Left lobe of liver (tissue), 2 donors: ENCODE data around the gene URB1. TPM values are rescaled to one million over a fixed set of nuclear protein-coding genes. Genes with fewer than 3 reads are reported as not detected.
"Not testable (repeated sequence)": the region's sequence is repeated elsewhere in the genome, so short reads cannot be mapped to it uniquely, and the experiment has no call there.

ENCODE experiments used
- ATAC-seq: fragments of 200-7000 bp; cut with Tn5 transposase; one replicate; pipeline ENCODE4 v1.9.1; 2020; ENCODE audit warnings: mild to moderate bottlenecking, moderate library complexity
- DNase-seq: peaks from one replicate; pipeline ENCODE4 v3.0.0-alpha.2; 2020; ENCODE audit warnings: low spot score
- total RNA-seq: library from RNA; stranded (reverse); gene quantifications from one replicate; pipeline ENCODE4 v1.2.1, GENCODE V29; 2021
- donor health status: DM: no; HTN: no; CAD: no; lungs with moderate emphysema.
- donor health status: DM: no; HTN: yes; CAD: no.

Gene URB1
- total RNA-seq, 1 donor from 2014 or later = 9.2 TPM

- ATAC-seq (no peak), DNase-seq (no peak)
Observed at GRCh38 chr21:32372755-32373154, 20.1 kb downstream of the URB1 start.

GRCh38 chr21:32371913-32372314 lies 20.9 kb downstream of the URB1 start:
- ATAC-seq = no peak
- no peak for DNase-seq

DNA sequence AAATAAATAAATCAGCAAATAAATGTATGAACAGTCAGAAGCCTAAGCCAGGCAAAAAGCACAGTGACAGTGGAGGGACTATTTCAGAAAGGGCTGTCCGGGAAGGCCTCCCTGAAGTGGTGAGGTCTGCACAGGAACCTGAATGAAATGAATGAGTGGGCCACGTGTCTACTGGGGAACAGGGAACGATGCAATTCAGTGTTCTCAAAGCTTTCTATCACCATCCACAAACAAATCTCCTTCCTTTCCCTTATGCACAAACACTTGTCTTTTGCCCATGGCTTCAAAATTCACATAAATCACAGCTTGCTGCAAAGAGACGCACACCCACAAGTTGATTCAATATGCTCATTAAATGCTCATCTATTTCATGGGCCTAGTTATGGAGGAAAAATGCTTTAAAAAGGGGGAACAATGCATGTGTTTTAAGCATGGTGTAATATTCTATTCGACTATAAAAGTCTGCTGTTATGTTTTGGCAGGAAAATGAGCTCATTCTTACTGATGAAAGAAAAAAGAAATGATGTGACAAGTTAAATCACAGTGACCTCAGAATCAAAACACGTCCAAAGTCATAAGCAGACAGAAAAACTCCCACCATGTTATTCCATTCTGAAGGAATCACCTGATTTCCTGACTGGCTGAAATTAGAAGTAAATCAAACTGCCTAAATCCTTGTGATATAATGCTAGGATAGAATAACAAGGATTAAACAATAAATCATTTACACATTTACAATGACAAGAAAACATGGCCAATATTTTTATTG lies 21.6 kb downstream of the URB1 start:
- DNase-seq = no peak
- ATAC-seq = no peak

DNA sequence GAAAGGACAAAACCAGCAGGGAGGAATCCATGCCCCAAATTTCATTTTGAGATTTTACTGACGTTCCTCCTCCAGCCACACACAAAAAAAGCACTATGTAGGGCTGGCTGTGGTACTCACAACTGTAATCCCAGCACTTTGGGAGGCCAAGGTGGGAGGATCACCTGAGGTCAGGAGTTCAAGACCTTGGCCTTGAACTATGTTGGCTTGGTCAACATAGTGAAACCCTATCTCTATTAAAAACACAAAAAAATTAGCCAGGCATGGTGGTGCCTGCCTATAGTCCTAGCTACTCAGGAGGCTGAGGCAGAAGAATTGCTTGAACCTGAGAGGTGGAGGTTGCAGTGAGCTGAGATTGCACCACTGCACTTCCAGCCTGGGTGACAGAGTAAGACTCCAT lies 23.9 kb downstream of the URB1 start:
- not testable (repeated sequence) for DNase-seq, ATAC-seq

DNA sequence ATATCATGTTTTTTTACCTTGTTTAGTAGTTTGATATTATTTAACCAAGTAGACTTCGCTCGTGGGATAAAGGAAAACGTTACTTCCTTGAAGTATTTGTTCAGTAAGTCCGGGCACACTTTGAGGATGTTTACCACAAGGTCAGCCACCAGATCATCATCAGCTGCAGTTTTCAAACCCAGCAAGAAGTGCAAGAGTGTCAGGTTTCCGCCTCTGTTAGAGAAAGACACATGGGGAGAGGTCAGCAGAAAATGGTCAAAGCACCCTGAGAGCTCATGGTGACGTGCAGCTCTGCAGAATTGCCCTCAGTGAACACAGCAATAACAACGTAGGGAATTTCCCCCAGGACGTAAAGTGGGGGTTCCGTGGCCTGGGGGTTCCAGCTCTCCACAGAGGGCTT lies 24.4 kb downstream of the URB1 start:
- no peak for DNase-seq
- ATAC-seq = no peak

GRCh38 chr21:32367158-32367557 lies 25.7 kb downstream of the URB1 start:
- no peak for ATAC-seq
- no peak for DNase-seq

GRCh38 chr21:32366191-32366590 lies 26.6 kb downstream of the URB1 start:
- DNase-seq = no peak
- ATAC-seq = no peak

GRCh38 chr21:32364796-32365195 lies 28.0 kb downstream of the URB1 start:
- no peak for ATAC-seq
- DNase-seq = no peak

DNA sequence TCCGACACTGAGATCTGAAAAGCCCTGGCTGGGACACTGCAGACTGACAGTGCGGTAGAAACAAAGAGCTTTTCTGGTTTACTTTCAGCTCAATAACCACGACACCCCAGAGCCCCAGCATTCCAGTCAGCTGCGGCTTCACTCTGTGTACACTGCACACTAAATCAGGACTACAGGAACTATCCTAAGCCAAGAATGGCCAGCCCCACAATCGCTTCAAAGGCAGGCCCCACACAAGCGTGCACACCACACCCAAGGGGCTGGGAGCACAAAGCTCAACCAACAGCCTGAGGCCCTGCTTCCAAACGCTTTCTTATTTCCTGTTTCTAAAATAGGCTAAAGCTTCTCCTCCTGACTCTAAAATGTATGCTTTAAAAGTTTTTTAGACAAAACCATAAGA lies 28.4 kb downstream of the URB1 start:
- no peak for ATAC-seq
- no peak for DNase-seq

DNA sequence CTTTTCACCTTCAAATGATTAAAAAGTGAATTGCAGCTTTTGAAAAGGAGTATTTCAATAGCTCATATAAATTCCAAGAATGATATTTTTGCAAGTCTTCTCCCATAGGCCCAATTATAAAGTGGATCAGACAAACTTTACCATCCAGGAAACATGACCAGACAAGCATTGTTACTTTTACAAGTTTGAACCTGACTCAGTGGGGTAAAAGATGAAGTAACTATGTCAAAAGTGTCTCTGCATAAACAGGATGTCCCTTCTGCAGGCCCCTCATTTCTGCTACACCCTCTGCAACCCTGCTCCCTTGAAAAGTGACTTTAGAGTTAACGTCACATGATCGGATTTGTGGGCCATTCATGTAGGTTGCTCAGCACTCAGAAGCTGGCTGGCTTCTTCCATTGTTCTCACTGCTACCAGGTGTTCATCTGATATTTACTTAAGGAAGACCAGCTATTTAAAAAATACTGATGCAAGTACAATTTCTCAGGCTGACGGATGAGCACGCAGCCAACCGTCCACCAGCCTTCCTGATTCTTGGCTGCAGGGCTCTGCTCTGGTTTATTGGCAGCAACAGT lies 32.3 kb downstream of the URB1 start:
- DNase-seq = no peak
- no peak for ATAC-seq

- peak; percentile 80 for ATAC-seq
- DNase-seq = no peak
Observed at GRCh38 chr21:32359719-32360260, 33.0 kb downstream of the URB1 start.

- ATAC-seq = no peak
- no peak for DNase-seq
Observed at GRCh38 chr21:32356874-32357395, 35.9 kb downstream of the URB1 start.

- ATAC-seq = no peak
- no peak for DNase-seq
Observed at GRCh38 chr21:32353002-32353711, 39.7 kb downstream of the URB1 start.

DNA sequence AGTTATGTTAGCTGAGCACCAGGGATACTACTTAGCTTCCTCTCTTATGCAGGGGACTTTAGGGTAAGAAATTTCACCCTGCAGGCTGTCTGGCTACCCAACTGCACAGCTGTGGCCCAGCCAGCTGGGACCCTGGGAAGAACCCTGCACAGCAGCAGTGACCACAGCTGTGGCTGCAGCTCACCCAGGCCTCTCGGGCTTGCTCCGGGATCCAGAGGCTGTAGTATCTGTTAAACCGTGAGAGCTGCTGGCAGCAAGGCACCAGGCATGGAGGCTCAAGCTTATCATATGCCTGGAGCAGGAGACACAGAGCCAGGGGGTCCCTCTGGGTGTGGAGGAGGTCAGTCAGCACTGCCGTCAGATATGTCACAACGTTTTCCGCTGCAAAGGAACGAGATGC lies 40.3 kb downstream of the URB1 start:
- DNase-seq = no peak

DNA sequence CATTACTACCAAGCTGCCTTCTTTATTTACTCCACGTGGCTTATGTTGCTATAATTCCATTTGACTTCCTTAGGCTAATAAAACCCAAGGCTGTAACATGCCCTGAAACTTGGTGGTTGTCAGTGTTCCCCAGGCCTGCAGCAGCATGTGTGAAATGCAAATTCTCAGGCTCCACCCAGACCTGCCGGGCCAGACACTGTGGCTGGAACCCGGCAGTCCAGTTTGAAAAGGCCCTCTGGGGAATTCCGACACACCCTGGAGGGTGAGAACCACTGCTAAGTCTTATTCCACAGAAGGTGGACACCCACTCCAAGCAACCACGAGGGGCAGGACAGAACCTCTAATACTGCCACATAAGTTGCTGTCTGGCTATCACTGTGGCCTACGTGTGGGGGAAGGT lies 41.4 kb downstream of the URB1 start:
- no peak for ATAC-seq

More for the DNA sequence above, 40.3 kb downstream of the URB1 start:
- no peak for ATAC-seq

GRCh38 chr21:32350981-32351380 lies 41.8 kb downstream of the URB1 start:
- no peak for DNase-seq
- no peak for ATAC-seq

More for the DNA sequence above, 41.4 kb downstream of the URB1 start:
- no peak for DNase-seq

- DNase-seq (no peak), ATAC-seq (no peak)
Observed at GRCh38 chr21:32350211-32350980, 42.4 kb downstream of the URB1 start.

DNA sequence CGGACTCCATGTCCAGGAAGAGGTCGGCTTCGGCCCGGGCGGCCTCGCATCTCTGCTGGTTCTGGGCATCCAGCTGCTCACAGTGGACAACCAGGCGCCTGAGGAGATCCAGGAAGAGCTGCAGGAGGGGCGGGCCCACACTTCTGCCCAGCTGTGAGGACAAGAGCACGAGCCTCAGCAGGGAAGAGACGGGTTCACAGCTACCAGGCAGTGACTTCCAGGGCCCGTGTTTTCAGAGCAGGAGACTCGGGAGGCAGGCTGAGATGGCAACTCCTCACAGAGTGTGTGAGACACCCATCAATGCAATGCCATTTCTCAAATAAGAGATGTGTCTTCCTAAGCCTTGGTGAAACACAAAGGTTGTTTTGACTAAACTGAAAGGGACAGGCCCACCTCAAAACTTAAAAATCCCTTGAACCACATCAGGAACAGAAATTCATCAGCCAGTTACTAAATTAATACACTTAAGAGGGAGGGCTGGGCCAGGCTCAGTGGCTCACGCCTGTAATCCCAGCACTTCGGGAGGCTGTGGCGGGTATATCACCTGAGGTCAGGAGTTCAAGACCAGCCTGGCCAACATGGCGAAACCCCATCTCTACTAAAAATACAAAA lies 43.4 kb downstream of the URB1 start:
- ATAC-seq (no peak), DNase-seq (peak; percentile 4)

GRCh38 chr21:32348604-32349332 lies 44.0 kb downstream of the URB1 start:
- no peak for ATAC-seq
- DNase-seq = no peak

DNA sequence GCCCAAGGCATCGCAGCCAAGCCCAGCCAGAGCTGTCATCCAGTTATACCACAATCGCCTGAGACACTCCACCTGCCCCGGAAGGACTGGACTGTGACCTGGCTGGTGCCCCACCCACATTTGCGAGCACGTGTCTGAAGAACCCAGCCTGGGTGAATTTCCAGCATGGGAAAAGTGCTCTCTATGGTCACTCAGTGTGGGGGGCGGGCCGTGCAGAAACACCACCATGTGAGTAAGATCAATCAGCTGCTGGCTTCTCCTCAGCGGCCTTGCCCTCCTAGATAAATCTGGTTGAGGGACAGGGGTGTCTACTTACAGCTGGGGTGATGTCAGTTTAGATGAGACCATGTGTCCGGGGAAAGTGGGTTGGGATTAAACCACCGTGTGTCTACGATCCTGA lies 44.8 kb downstream of the URB1 start:
- DNase-seq = peak; percentile 35
- ATAC-seq = no peak
